CD14-positive monocyte (primary cell): Measurements from ENCODE around the gene WFDC8. TPM values are rescaled to one million over a fixed set of nuclear protein-coding genes. Genes with fewer than 3 reads are reported as not detected.

ENCODE experiments used
- DNase-seq, 3 donors: peaks; one replicate each; pipeline ENCODE4 v3.0.0-alpha.2; 2011 to 2022
- H2AFZ ChIP-seq: 2 replicates; pipeline ENCODE4 v1.6.0; 2012; ENCODE audit warnings: mild to moderate bottlenecking, low read depth, low read length, inconsistent platforms; ENCODE audit not compliant: insufficient read depth, poor library complexity, severe bottlenecking
- H3K27ac ChIP-seq, 2 donors: 1 replicate in 1 of 2; 2 replicates in 1 of 2; pipeline ENCODE4 v1.5.1; 2012 to 2013; ENCODE audit warnings: low read length in 2 of 2, control low read depth in 1 of 2, inconsistent platforms in 1 of 2, low read depth in 1 of 2, mild to moderate bottlenecking in 1 of 2
- H3K27me3 ChIP-seq, 2 donors: one replicate each; pipeline versions ENCODE4 v1.6.0 to v1.6.1; 2011 to 2013; ENCODE audit warnings: low read length in 2 of 2; ENCODE audit not compliant: control insufficient read depth in 2 of 2, insufficient read depth in 2 of 2
- H3K36me3 ChIP-seq, 2 donors: replicated peaks in 1 of 2; 1 replicate in 1 of 2; 2 replicates in 1 of 2; pipeline versions ENCODE4 v1.5.1 to v1.6.1; 2012 to 2013; ENCODE audit warnings: low read length in 2 of 2, control low read depth in 1 of 2, inconsistent platforms in 1 of 2, mild to moderate bottlenecking in 1 of 2; ENCODE audit not compliant: insufficient read depth in 2 of 2, control insufficient read depth in 1 of 2
- H3K4me1 ChIP-seq, 2 donors: 1 replicate in 1 of 2; 2 replicates in 1 of 2; pipeline versions ENCODE4 v1.5.1 to v1.6.1; 2012 to 2013; ENCODE audit warnings: low read length in 2 of 2, control low read depth in 1 of 2, inconsistent platforms in 1 of 2, mild to moderate bottlenecking in 1 of 2, moderate library complexity in 1 of 2; ENCODE audit not compliant: insufficient read depth in 2 of 2, control insufficient read depth in 1 of 2
- H3K4me2 ChIP-seq: replicated peaks from 2 replicates; pipeline ENCODE3; 2012; ENCODE audit warnings: low read length, moderate library complexity, mild to moderate bottlenecking; ENCODE audit not compliant: poor library complexity, severe bottlenecking; ENCODE audit errors: extremely low read depth
- H3K4me3 ChIP-seq, 3 experiments: fragments of 200-600 bp in 1 of 3; sonication (generic) in 1 of 3; replicated peaks in 1 of 3; 1 replicate in 2 of 3; 2 replicates in 1 of 3; pipeline ENCODE4 v1.5.1; 2011 to 2013; ENCODE audit warnings: low read length in 3 of 3, mild to moderate bottlenecking in 3 of 3, control low read depth in 2 of 3, low read depth in 2 of 3, inconsistent platforms in 1 of 3, moderate library complexity in 1 of 3
- H3K79me2 ChIP-seq: 2 replicates; pipeline ENCODE4 v1.6.0; 2012; ENCODE audit warnings: mild to moderate bottlenecking, control low read depth, inconsistent platforms, low read length, moderate library complexity; ENCODE audit not compliant: insufficient read depth
- H3K9ac ChIP-seq: 2 replicates; pipeline ENCODE4 v1.6.0; 2017; ENCODE audit warnings: low read length, mild to moderate bottlenecking; ENCODE audit not compliant: insufficient read depth, poor library complexity, severe bottlenecking
- H3K9me3 ChIP-seq, 2 donors: replicated peaks in 1 of 2; 1 replicate in 1 of 2; 2 replicates in 1 of 2; pipeline versions ENCODE4 v1.5.1 to v1.6.1; 2012 to 2013; ENCODE audit warnings: low read length in 2 of 2, control low read depth in 1 of 2; ENCODE audit not compliant: control insufficient read depth in 1 of 2, insufficient read depth in 1 of 2
- H4K20me1 ChIP-seq: 2 replicates; pipeline ENCODE4 v1.6.0; 2012; ENCODE audit warnings: mild to moderate bottlenecking, low read length, control low read depth, moderate library complexity; ENCODE audit not compliant: insufficient read depth
- H3K27ac Mint-ChIP-seq, 7 donors: one replicate each; pipeline ENCODE4 v1.8.0; 2020; ENCODE audit warnings: mild to moderate bottlenecking in 7 of 7, mixed read lengths in 7 of 7, moderate library complexity in 6 of 7, inconsistent platforms in 2 of 7
- H3K27me3 Mint-ChIP-seq, 3 donors: one replicate each; pipeline ENCODE4 v1.8.0; 2021 to 2022; ENCODE audit warnings: low read depth in 3 of 3, mild to moderate bottlenecking in 3 of 3, mixed read lengths in 3 of 3, moderate library complexity in 3 of 3, inconsistent platforms in 1 of 3
- H3K36me3 Mint-ChIP-seq, 2 donors: one replicate each; pipeline ENCODE4 v1.8.0; 2020; ENCODE audit warnings: mixed read lengths in 2 of 2, inconsistent platforms in 1 of 2, mild to moderate bottlenecking in 1 of 2
- H3K4me1 Mint-ChIP-seq: one replicate; pipeline ENCODE4 v1.8.0; 2020; ENCODE audit warnings: mild to moderate bottlenecking, mixed read lengths
- H3K4me3 Mint-ChIP-seq, 2 donors: one replicate each; pipeline ENCODE4 v1.8.0; 2020; ENCODE audit warnings: mild to moderate bottlenecking in 2 of 2, mixed read lengths in 2 of 2, moderate library complexity in 1 of 2
- H3K9me3 Mint-ChIP-seq, 7 donors: one replicate each; pipeline ENCODE4 v1.8.0; 2020 to 2022; ENCODE audit warnings: mixed read lengths in 7 of 7, mild to moderate bottlenecking in 6 of 7, moderate library complexity in 6 of 7, inconsistent platforms in 2 of 7
- CTCF ChIP-seq: fragments of 200-600 bp; IDR thresholded peaks from one replicate; pipeline ENCODE4 v1.8.0; 2022; ENCODE audit warnings: antibody characterized with exemption, mild to moderate bottlenecking
- WGBS: methylation state at CpG from one replicate; pipeline ENCODE4 v1.1.5; 2013; ENCODE audit warnings: missing lambda C conversion rate; ENCODE audit not compliant: insufficient coverage; 5-methylcytosine and 5-hydroxymethylcytosine counted together
- intact Hi-C, 2 donors: fragments of 100-400 bp; cut with micrococcal nuclease; formaldehyde crosslinking; loops; one replicate each; pipeline versions ENCODE4 v1.15.0 to v1.15.1; 2023
- polyA plus RNA-seq, 3 donors: library from polyadenylated mRNA; depleted of rRNA in 1 of 3; unstranded in 2 of 3; stranded (reverse) in 1 of 3; fragments of 300-500 nt in 2 of 3; fragments of >200 nt in 1 of 3; fragmentation: Illumina TruSeq in 2 of 3; gene quantifications; 1 replicate in 2 of 3; 2 replicates in 1 of 3; pipeline ENCODE4 v1.2.3, GENCODE V29; 2012 to 2021

Gene WFDC8
- polyA plus RNA-seq, 3 donors, result not detected

DNA sequence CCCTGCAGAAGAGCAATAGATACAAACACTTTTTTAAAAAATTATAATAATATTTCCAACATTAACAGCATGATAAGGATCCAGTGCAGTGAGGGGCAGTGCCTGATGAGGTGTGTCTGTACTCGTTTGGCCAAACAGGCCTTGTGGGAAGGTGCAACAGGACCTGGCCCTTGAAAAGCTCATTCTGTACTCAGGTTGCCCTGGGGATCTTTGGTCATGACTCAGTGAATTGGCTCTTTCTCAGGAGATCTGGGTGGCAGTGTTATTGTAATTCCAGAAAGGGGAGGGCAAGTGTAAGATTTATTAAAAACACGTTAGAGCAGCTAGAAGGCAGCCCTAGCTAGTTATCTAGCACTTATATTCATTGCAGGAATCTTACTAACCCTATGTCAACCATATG is 60.8 kb downstream of the WFDC8 start:
- Histone ChIP-seq H3K27me3 (peaks cover 7 to 15% of the 10 kb centered on the region in 2 donors), H3K9ac (no peak overlapping the region), H3K4me3 (no peak overlapping the region), H3K4me2 (no peak overlapping the region), H3K4me1 (no peaks in the 10 kb centered on the region), H3K79me2 (no peaks in the 10 kb centered on the region), H4K20me1 (no peaks in the 10 kb centered on the region), H3K27ac (no peak overlapping the region), H2AFZ (no peak overlapping the region), H3K36me3 (no peaks in the 10 kb centered on the region), H3K9me3 (no peaks in the 10 kb centered on the region)
- H3K36me3 Mint-ChIP-seq, result no peaks in the 10 kb centered on the region
- 38% methylated on average over 1 of the region's 2 CpGs for WGBS
- peaks cover 0 to 3% (median 0%) of the 10 kb centered on the region in 7 donors for H3K9me3 Mint-ChIP-seq
- TF ChIP-seq CTCF, result no peak
- intact Hi-C loops, result no loop called here
- no peak overlapping the region for H3K27ac Mint-ChIP-seq
- no peak for DNase-seq
- H3K27me3 Mint-ChIP-seq, result peaks cover 3 to 19% (median 10%) of the 10 kb centered on the region in 3 donors
- H3K4me3 Mint-ChIP-seq, result no peak overlapping the region
- H3K4me1 Mint-ChIP-seq, result no peaks in the 10 kb centered on the region

DNA sequence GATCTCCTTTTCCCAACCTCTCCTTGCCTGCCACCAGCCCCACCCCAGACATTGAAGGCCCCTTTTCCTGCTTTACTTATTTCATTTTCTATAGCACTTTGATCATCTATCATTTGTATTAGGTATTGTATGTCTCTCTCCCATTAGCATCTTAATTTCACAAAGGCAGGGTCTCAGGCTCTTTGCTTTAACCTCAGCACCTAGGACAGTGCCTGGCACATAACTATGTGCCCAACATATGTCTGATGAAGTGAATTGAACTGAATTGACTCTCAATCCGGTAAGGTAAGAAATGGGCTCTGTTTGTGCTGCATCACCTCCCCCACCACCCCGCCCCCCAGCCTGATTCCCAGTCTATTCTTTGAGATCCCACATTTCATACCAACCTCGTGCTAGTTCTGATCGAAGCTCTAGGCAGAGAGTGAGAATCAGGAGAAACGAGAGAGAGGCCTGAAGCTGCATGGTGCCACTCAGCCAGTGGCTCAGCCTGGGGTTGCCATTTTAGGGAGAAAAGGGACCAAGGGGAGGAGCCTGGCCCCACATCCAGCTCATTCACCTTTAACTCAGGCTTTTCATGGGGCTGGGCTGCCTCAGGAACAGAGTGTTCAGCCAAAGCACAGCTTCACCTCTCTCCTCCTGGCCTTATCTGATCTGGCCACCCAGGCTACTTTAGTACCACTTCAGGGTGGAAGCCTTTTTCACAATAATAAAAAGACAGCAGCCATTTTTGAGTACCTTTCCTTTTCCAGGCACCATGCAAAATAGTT is 63.8 kb downstream of the WFDC8 start, which contains the start of gene SPINT3:
Gene SPINT3, minus strand, starts transcription at position 476 of the 767 bp plus-strand sequence. Its CDS starts 14 bp downstream, at position 462.
- H3K79me2 ChIP-seq, result no peaks in the 10 kb centered on the region
- no peaks in the 10 kb centered on the region for H3K4me1 ChIP-seq
- Mint-ChIP-seq H3K4me3 (no peak within 1 kb of the TSS), H3K4me1 (no peaks in the 10 kb centered on the region), H3K36me3 (no peaks in the 10 kb centered on the region), H3K27ac (peak within 1 kb of the TSS in 1 of 7 donors; percentile 23), H3K27me3 (peaks cover 6 to 13% (median 11%) of the 10 kb centered on the region in 3 donors), H3K9me3 (peaks cover 0 to 4% (median 0%) of the 10 kb centered on the region in 7 donors)
- no peak within 1 kb of the TSS for H3K27ac ChIP-seq
- TF ChIP-seq CTCF, result no peak
- no peaks in the 10 kb centered on the region for H3K36me3 ChIP-seq
- H3K4me2 ChIP-seq, result no peak within 1 kb of the TSS
- 80% methylated on average over 3 of the region's 5 CpGs for WGBS
- DNase-seq, result no peak
- no peak within 1 kb of the TSS for H3K4me3 ChIP-seq
- no peak within 1 kb of the TSS for H2AFZ ChIP-seq
- peaks cover 8 to 14% of the 10 kb centered on the region in 2 donors for H3K27me3 ChIP-seq
- intact Hi-C loops, result no loop called here
- no peaks in the 10 kb centered on the region for H4K20me1 ChIP-seq
- H3K9me3 ChIP-seq, result no peaks in the 10 kb centered on the region
- H3K9ac ChIP-seq, result no peak within 1 kb of the TSS
